GM18867 (cell line): ENCODE measurements around the gene SDK2.

Source experiments
- ATAC-seq: cut with Tn5 transposase; IDR thresholded peaks from one replicate; pipeline ENCODE4 v1.9.1; 2021; ENCODE audit warnings: mild to moderate bottlenecking, moderate library complexity; ENCODE audit not compliant: unreplicated experiment

SDK2 gene

DNA sequence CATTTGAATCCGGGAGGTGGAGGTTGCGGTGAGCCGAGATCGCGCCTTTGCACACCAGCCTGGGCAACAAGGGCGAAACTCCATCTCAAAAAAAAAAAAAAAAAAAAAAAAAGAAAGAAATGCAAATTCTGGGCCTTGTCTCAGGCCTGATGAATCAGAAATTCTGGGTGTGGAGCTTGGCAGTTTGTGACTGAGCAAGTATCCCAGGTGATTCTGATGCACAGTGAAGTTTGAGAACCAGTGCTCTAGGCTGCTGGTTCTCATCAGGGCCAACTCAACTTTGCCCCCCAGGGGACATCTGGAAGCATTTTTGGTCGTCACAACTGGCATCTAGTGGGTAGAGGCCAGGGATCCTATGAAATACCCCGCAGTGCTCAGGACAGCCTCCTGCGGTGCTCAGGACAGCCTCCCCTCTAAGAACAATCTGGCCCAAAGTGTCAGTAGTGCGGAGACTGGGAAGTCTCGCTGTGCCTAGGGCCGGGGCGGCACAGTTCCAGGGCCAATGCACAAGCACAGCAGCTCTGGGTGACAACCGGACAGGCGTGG, 55.9 kb downstream of the SDK2 start:
- no peak for ATAC-seq

DNA sequence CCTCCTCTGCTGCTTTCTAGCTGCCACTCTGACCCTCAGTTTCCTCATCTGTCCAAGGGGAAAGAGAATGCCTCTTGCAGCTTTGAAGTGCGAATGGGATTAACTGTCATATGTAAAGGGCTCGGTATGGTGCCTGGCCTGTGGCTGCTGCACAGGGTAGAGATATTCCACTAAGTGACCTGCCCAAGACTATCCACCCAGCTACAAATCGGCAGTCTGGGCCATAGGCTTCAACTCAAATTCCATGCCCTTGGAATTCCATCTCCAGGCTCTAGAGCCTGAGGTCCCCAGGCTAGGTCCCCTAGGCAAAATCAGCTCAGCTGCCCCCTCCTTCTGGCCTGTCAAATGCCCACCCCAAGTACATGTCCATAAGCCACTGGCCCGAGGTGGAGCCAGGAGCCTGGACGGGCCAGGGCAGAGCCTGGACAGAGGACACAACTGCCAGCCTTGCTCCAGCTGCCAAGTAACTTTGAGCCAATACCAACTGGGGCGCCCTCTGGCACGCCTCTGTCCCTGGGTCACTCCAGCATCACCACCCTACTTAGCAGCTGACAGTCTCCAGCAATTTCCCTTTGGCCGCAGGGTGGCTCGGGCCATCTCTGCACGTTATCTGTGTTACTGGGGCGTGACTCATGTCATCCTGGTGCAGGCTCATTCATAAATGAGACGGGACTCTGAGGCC, 57.2 kb downstream of the SDK2 start:
- no peak for ATAC-seq

DNA sequence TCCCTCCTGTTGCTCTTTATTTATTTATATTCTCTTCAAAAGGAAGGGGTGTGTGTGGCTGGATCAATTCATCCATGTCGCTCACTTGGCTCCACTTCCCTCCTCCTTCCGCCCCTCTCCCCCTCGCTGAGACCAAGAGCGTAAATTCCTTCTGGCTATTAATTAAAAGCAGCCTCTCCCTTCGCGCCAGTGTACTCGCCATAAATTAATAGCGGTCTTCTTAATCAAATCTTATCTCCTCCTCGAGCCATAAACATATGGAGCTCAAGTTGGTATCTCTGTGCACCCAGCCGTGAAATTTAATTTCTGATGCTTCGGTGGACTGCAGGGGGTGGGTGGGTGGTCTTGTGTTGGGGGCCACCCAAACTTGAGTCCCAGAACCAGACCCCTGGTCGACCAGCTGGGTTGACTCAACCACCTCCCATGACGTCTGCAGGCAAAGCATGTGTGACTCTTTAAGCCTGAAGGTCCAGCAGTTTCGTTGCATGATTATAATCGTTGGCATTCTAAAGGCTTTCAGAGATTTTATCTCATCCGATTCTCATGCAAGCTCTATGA, 57.9 kb downstream of the SDK2 start:
- ATAC-seq: no peak

DNA sequence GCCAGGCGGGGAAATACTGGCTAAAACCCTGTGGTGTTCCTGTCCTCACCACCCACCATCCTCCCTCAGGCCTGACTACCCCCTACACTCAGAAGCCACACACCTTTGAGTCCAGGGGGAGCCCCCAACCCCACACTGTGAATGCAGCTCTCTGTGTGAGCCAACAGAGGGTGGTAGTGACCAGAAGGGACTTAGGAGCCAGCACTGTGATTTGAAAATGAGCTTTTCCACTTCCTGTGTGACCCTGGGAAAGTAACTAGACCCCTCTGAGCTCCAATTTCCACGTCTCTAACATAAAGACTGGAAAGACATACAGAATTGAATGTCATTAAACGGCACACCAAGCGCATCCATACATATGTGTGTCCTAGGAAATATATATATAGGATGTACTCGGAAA, 58.7 kb downstream of the SDK2 start:
- no peak for ATAC-seq

DNA sequence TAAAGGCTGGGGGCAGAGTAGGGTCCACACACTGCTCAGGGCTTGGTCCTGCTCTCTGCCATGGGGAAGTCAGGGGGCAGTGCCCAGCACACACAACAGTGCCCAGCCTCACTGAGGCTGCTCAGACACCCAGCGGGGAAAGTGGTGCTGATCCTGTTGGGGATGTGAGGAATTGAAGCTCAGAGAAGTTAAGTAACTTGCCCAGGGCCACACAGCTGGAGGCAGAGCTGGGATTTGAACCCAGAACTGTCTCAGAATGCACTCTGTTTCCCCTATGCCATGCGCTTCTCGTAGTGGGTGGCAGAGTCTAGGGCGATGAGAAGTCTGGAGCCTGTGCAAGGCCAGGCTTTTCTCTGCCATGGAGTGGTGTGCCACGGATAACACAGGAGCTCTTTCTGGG, 59.3 kb downstream of the SDK2 start:
- ATAC-seq: no peak

DNA sequence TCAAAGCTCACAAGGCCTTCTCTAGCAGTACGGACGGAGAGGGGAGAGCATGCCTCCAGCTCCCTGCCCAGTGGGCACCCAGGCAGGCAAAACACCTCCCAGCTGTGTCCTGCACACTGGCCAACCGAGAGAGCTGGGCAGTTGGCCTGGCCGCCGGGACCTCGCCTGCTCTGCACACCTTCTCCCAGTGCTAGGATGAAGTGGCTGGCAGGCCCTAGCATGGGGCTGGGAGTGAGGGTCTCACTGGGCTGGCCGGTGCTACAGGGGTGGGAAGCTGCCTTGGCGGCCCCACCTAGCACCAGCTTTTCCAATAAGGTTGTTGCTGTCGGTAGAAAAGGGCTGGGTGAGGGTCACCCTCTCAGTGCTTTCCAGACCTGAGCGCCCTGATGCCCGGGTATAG, 60.2 kb downstream of the SDK2 start:
- ATAC-seq: no peak

DNA sequence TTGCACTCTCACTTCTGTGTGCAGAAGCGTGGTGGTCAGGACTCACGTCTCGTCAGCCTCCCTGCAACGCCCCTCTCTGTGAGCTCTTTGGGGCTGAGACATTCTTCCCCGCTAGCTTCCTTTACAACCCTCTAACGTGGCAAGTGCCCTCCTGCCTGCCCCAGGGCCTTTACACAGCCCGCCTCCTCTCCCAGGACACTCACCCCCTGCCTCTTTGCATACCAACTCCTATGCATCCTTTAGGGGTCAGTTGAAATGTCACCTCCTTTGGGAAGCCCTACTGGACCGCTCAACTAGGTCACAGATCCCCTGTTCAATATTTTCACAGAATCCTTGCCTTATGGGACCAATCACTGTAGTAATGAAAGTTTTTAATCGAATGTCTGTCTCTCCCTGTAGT, 61.4 kb downstream of the SDK2 start:
- no peak for ATAC-seq

DNA sequence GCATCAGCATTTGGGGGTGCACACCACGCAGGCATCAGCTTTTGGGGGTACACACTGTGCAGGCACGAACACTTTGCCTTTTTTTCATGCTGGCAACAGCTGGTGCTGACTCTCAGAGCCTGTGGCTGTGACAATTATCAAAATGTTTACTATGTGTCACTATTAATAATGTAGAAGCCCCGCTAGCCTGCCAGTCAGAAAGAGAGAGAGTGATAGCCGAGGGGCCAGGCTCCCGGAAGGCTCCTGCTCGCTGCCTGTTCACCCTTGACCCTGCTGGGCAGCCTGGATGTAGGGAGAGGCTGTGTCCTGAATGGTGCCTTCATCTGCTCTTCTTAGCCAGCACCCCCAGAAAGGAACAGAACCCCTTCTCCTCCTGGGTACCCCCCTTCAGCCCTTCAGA, 61.9 kb downstream of the SDK2 start:
- ATAC-seq: no peak

DNA sequence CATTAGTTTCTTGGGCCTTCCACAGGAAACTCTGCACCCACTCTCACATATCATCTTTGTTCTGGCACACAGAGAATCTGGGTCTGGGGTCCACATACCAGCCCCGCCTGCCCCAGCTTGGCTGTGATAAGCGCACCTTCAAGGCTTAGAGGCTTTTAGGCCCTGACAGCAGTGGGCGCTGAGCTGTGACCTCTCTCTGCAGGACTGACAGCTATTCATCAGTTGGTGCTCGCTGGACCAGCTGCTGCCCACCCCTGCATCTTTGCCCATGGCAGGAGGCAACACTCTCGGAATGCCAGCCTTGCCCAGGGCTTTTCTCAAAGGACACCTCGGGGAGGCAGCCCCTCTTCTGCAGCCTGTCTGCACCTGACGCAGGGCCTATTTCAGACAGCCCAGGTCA, 62.9 kb downstream of the SDK2 start:
- no peak for ATAC-seq

DNA sequence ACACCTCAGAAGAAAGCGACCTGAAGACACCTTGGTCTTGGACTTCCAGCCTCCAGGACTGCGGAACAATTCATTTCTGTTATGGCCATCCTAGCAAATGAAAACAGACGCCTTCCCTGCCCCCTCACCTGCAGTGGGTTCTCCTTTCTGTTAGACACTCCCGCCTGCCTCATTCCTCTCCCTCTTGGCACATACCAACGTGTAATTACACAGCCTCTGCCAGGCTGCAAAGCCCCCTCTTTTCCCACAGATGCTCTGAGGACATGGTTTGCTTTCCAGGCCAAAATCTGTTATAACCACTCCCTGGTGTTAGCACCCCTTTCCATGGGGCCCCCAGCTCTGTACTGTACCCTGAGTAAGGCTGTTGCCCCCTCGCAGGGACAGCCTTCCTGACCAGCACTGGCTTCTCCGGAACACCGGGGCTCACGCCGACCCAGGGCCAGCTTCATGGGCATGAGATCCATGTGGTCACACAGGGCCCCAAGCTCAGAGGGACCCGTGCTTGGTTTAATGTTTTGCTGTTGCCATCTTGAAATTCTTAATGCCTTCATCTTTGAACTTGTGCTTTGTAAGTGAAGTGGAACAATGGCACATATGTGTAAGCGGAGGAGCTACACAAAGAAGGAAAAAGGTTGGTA, 64.1 kb downstream of the SDK2 start:
- ATAC-seq: no peak

DNA sequence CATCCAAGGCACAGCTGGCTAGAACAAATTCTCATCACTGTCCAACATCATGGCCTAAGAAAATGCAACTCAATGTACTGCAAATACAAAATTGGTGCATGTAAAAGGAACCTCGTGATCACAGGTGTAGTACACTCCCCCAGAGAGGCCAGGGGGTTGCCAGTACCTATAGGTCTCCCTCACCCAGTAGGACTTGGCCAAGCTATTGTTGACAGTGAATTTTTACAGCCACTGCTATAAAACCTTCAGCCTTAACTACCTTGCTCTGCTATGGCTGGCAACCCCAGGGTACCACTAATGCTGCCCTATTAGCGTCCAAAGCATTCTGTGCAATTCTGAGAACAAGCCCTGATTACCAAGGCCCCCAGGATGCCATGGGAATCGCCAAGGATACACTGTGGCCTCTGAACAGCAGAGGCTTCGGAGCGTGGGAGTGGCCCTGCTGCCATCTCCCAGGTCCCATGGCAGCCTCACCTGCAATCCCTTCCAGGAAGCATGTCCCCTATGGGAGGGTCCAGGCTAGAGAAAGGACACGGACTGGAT, 67.6 kb downstream of the SDK2 start:
- no peak for ATAC-seq

DNA sequence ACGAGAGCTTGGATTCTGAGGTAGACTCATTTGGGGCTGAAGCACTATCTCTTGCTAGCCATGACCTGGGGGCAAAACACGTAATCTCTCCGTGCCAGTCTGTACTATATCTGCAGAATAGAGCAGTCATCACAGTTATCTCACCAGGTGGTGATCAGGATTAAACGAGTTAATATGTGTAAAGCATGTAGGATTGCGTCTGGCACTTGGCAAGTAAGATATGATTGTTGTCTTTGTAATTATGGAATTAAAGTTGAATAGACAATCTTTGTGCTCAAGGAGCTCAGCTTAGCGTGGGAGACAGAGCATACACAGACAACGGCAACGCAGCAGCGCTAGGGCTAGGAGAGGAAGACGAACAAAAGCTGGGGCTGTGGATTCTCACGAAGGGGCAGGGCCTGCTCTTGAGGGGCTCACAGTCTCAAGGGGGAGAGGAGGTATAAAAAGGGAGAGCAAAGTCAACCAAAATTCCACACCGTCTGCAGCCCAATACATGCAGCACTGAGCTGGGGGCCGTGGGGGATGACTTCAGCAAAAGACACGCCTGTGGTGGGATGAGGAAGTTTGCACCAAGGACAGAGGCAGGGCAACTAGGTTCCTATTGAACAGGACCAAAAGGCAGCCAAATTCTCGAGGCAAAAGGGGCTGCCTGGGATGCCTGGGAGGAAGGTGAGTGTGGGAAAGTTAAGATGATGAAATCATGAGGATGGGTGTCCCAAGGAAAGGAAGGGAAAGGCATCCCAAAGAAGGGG, 68.6 kb downstream of the SDK2 start:
- no peak for ATAC-seq

DNA sequence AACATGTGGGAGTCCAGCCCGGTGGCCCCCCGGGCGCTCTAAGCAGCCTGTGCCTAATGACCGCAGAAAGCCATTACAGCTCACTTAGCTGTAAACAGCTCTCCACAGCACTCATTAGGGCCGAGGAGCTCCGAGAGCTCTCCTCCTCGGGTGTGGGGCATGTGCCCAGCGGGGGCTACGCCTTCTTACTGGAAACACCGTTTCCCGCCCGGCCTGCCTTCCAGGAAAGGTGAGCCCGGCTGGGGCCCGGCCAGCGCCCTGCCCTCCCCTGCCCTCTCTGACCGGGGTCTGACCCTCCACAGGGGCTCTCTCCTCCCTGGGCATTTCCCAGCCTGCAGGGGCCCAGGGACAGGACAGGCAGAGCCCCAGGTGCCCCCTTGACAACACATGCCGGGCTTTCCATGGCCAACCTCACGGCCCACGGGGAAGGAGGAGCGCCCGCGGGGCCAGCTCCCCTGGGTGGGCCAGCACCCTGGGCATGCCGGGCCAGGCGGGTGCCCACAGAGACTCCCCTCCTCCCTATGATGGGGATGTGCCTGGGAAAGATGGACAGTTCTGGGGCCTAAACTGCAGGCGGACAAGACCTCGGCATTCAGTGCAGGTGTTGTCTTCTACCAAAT, 72.6 kb downstream of the SDK2 start:
- ATAC-seq: no peak

DNA sequence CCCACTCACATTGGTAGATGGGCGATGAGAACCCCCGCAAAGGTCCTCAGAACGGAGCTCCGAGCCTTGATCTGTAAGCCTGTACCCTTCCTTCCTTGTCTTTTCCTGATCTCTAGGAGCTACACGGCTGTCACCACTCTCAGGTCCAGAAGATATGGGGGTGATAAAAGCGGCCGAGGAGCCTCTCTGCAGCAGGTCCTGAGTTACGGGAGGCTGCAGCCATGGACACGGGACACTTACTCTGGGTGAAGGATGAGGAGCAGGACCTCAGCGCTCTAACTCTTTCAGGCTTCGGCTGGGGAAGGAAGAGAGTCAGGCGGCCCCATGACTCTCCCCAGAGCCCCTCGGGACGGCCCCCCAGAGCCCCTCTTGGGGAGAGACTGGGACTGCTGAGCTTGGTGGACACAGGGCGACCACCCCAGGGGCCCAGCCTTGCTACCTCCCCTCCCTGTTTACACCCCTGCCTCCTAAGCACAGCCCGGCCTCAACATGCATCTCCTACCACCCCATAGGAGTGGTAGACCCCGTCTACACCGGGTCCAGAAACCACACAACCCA, 74.4 kb downstream of the SDK2 start:
- ATAC-seq: no peak

DNA sequence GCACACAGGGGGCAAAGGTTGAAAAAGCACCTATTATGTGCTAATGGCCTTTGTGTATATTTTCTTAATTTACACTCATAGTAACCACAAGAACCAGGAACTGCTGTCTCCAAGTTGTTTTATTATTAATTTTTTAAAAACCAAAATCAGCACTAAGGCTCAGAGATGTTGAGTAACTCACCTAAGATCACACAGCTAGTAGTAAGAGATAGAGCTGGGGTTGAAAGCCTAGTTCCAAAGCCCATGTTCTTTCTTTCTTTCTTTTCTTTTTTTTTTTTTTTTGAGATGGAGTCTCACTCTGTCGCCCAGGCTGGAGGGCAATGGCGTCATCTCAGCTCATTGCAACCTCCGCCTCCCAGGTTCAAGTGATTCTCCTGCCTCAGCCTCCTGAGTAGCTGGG, 75.3 kb downstream of the SDK2 start:
- no peak for ATAC-seq

DNA sequence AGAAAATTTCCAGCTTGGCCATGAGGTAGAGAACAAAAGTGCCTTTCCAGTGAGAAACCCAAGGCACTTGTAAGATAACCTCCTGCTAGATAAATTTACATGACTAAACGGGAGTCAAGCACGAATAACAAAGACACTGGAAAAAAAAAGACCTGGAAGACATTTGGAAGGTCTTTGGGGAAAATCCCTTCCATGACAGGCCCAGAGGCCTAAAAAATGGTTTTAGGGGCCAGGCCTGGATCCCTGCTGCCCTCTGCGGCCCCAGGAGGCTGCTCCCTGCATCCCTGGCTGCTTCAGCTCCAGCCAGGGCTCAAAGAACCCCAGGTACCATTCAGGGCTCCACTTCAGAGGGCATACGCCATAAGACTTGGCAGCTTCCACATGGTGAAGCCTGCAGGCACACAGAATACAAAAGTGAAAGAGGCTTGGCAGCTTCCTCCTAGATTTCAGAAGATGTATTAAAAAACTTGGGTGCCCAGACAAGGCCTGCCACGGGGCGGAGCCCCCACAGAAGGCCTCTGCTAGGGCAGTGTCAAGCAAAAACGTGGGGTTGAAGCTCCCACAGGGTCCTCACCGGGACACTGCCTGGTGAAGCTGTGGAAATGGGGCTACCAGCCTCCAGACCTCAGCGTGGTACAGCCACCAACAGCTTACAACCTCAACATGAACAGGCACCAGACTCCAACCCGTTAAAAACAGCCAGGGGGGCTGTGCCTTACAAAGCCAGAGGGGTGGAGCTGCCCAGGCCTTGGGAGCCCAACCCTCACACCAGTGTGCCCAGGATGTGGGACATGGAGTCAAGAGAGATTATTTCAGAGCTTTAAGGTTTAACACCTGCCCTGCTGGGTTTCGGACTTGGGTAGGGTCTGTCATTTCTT, 77.1 kb downstream of the SDK2 start:
- no peak for ATAC-seq

DNA sequence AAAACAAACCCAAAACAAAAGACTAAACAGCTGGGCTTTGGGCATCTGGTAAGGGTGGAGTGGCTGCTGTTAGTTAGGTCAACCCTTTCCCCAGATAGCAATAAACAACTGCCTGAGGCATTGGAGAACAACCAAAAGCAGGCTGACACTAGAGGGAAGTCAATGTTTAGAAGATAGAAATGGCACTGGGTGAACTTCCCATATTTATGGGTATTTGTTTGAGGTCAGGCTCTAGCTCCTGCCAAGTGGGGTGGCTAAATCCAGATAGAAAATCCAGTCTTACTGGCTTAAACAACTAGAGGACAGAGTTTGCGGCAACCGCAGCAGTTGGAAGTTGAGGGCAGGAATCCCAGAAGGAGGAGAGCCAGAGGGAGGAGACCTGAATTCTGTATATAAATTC, 79.4 kb downstream of the SDK2 start:
- ATAC-seq: no peak

DNA sequence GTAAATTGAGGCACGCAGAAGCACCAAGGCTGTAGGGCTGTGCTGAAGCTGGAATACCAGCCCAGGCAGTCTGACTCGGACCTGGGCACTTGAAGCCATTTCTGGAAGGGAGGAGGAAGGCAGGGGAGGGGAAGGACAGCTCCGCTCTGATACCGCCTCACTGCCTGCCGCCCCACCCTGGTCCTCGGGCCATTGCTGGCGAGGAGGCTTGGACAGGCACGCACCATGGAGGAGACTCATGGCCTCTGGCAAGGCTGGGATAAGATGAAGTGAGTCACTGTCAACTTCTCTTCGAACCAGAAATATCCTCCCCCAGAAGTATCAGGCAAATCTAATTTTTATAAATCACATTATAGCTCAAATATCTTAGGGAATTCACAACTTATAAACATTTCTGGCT, 81.3 kb downstream of the SDK2 start:
- ATAC-seq: no peak

DNA sequence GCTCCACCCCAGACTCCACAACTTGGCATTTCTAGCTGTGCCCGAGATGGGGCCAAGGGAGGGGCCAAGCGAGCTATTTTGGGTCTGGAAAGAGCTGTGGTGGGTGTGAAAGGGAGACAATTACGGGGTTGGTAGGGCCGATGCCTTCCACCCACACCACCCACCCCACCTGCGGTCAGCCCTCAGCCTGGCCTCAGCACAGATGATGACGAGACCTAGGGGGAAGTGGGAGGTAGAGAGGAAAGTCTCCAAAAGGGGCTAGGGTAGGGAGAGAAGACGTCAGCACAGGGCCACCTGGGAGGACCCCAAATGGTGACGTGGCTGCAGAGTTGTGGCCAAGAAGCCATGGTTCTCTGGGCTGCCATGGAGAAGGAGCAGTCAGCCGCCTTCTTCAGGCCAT, 83.1 kb downstream of the SDK2 start:
- ATAC-seq: no peak

DNA sequence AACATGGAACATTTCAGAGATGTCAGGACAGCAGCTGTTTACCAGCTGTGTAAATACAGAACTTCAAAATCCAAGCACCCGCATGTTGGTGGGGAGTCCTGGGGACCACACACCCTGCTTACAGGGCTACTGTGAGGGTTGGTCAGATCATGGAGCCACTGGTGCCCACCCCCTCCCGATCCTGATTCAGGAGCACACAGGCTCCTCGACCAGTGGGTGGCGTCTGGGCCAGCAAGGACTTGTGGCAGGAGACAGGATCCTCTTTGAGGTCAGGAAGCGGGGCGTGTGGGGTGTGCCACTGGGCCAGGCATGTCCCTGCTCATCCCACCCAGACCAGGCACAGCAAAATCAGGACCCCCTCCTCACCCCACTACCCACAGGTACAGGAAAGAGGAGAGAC, 83.6 kb downstream of the SDK2 start:
- ATAC-seq: no peak
